Prostate gland (tissue), 2 donors: Measurements from ENCODE around the gene TRIM28.

Experiments
- POLR2A ChIP-seq: fragments of 450-650 bp; IDR thresholded peaks from one replicate; pipeline ENCODE4 v1.6.1; 2016; ENCODE audit warnings: antibody characterized with exemption, mild to moderate bottlenecking
- POLR2AphosphoS5 ChIP-seq: sonication (generic); formaldehyde crosslinking; IDR thresholded peaks from one replicate; pipeline ENCODE4 v1.6.1; 2017; ENCODE audit warnings: antibody characterized with exemption
- TF ChIP-seq, protein P1 (sequence below), 4 experiments: fragments of 200-600 bp in 2 of 4; fragments of 450-650 bp in 2 of 4; sonication (generic) in 2 of 4; IDR thresholded peaks; 1 replicate in 3 of 4; 2 replicates in 1 of 4; pipeline ENCODE4 v1.5.1; 2016 to 2019; ENCODE audit warnings: antibody characterized with exemption in 4 of 4, mild to moderate bottlenecking in 2 of 4, moderate library complexity in 2 of 4

DNA sequence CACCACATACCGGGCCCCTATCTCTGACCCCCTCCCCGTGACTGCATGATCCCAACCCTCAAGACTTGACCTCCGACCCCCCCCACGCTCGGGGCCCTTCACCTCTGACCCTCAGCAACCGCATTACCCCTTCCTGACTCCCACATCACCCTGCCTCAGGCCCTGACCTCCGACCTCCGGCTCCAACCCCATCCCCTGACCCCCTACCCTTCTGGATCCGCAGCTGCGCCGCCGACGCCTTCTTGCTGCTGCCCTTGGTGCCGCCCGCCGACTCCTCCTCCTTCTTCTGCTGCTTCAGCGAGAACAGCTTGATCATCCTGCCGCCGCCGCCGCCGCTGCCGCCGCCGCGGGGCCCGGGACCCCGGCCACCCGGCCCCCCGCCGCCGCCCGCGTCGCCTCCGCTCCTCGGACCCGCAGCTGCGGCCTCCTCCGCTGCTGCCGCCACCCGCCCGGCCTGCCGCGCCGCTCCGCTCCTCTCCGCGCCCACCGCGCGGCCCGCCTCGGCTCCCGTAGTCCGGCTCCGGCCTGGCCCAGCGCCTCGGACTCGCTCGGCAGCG is 14.3 kb downstream of the TRIM28 start, which contains the start of gene UBE2M:
- TF ChIP-seq, protein P1, sequence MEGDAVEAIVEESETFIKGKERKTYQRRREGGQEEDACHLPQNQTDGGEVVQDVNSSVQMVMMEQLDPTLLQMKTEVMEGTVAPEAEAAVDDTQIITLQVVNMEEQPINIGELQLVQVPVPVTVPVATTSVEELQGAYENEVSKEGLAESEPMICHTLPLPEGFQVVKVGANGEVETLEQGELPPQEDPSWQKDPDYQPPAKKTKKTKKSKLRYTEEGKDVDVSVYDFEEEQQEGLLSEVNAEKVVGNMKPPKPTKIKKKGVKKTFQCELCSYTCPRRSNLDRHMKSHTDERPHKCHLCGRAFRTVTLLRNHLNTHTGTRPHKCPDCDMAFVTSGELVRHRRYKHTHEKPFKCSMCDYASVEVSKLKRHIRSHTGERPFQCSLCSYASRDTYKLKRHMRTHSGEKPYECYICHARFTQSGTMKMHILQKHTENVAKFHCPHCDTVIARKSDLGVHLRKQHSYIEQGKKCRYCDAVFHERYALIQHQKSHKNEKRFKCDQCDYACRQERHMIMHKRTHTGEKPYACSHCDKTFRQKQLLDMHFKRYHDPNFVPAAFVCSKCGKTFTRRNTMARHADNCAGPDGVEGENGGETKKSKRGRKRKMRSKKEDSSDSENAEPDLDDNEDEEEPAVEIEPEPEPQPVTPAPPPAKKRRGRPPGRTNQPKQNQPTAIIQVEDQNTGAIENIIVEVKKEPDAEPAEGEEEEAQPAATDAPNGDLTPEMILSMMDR (IDR thresholded peaks at IDR 0.05), result no peak
- no peak for TF ChIP-seq POLR2A
- no peak for TF ChIP-seq POLR2AphosphoS5
